ENCODE data around the gene RRM2.

RRM2 gene

GRCh38 chr2:10083692-10084211 lies 38.8 kb upstream of the RRM2 start:
- no peak overlapping the region for H3K4me3 ChIP-seq (ENCODE audit: low read length)
- DNase-seq (ENCODE audit: low read depth), result no peak
- no peak for TF ChIP-seq CTCF (conservative IDR thresholded peaks at IDR 0.05; ENCODE audit: low read depth, low read length)

DNA sequence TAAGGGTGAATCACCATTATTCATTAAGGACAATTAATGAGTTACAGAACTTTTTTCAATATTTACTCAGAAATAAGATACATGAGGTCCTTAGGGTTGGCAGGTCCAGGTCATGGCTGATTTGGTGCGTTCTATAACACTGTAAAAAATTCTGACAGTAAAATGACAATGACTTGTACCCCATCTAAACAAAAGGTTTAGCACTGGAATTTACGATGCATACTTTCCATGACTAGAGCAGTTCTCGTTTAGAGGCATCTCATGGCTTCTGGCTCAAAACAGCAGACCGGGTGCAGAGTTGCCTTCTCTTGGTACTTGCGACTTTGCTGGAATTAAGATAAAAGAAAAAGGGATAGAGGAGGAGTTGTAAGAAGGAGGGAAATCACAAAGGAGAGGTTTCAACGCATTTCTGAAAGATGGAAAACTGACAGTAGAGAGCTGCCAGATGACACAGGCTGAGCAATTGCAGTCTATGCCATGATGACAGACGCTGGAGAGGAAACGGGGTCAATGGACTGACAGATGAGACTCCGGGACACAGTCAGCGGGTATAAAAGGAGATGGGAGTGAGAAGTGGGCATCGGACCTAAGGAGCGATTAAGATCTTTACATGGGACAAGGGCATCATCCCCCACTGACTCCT lies 38.2 kb upstream of the RRM2 start:
- no peak for TF ChIP-seq CTCF (conservative IDR thresholded peaks at IDR 0.05; ENCODE audit: low read depth, low read length)
- H3K4me3 ChIP-seq (ENCODE audit: low read length), result no peak overlapping the region
- no peak for DNase-seq (ENCODE audit: low read depth)

GRCh38 chr2:10085043-10085667 lies 37.4 kb upstream of the RRM2 start:
- DNase-seq (ENCODE audit: low read depth), result no peak
- TF ChIP-seq CTCF (conservative IDR thresholded peaks at IDR 0.05; ENCODE audit: low read depth, low read length), result no peak
- no peak overlapping the region for H3K4me3 ChIP-seq (ENCODE audit: low read length)

- no peak for DNase-seq (ENCODE audit: low read depth)
- no peak for TF ChIP-seq CTCF (conservative IDR thresholded peaks at IDR 0.05; ENCODE audit: low read depth, low read length)
- H3K4me3 ChIP-seq (ENCODE audit: low read length), result no peak overlapping the region
Measured at GRCh38 chr2:10085668-10086059, 36.9 kb upstream of the RRM2 start.

DNA sequence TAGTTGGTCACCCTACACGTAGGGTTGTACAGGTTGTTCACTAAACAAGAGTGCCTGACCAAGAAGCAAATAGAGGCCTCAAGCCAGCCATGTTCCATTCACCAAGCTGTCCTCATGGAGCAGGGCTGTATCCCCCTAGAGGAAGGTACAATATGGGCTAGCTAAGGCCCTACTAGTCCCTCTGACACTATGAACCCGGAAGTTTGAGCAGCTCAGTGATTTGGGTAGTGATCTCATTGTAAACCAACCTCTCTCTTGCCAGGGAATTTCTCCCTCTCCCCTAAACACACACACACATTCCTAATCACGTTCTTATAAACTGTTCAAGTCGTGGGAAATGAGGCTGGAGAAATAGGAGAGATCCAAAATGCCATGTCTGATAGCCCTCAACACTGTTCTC lies 35.6 kb upstream of the RRM2 start:
- TF ChIP-seq CTCF (conservative IDR thresholded peaks at IDR 0.05; ENCODE audit: low read depth, low read length), result no peak
- no peak for DNase-seq (ENCODE audit: low read depth)
- no peak overlapping the region for H3K4me3 ChIP-seq (ENCODE audit: low read length)

- DNase-seq (ENCODE audit: low read depth), result no peak
- TF ChIP-seq CTCF (conservative IDR thresholded peaks at IDR 0.05; ENCODE audit: low read depth, low read length), result no peak
- no peak overlapping the region for H3K4me3 ChIP-seq (ENCODE audit: low read length)
Measured at GRCh38 chr2:10087360-10087759, 35.2 kb upstream of the RRM2 start.
